Cerebellar cortex (tissue), 1 donor: ENCODE results near the gene PGGHG.
"Not testable (repeated sequence)": the region's sequence is repeated elsewhere in the genome, so short reads cannot be mapped to it uniquely, and the experiment has no call there.

Experiments
- DNase-seq: peaks from one replicate; pipeline ENCODE4 v3.0.0-alpha.2; 2015; ENCODE audit warnings: low spot score

PGGHG gene

DNA sequence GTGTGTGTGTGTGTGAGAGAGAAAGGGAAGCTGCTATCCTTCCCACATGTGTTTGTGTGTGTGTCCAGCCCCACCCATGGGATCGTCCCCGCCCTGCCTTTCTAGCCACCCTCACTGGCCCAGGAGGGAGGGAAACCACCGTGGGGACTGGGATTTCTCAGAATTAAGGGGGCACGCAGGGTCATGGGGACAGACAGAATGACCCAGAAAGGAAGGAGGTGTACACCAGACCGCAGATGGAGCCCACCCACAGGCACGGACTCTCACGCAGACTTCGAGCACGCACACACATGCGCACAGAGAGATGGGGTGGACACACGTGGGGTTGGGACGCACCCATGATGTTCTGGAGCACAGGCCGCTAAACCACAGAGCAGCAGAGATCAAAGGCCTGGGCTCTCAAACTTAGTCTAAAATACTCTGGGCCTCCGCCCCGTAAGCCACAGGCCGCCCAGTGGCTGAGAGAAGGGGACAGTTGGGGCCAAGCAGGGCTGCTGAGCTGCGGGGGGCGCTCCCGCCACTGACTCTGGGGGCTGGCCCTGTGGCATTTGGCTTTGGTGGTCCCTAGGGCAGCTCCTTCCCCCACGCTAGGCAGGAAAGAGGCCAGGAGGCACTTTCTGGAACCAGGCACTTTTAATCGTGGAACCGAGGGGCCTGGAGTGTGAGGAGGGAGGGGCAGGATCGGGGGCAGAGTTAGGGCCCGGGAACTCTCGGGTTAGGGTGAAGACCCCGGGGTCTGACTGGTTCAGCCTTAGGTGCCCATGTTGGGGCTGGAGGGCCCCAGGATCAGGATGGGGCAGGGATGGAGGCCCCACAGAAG is 8.9 kb downstream of the PGGHG start:
- no peak for DNase-seq

DNA sequence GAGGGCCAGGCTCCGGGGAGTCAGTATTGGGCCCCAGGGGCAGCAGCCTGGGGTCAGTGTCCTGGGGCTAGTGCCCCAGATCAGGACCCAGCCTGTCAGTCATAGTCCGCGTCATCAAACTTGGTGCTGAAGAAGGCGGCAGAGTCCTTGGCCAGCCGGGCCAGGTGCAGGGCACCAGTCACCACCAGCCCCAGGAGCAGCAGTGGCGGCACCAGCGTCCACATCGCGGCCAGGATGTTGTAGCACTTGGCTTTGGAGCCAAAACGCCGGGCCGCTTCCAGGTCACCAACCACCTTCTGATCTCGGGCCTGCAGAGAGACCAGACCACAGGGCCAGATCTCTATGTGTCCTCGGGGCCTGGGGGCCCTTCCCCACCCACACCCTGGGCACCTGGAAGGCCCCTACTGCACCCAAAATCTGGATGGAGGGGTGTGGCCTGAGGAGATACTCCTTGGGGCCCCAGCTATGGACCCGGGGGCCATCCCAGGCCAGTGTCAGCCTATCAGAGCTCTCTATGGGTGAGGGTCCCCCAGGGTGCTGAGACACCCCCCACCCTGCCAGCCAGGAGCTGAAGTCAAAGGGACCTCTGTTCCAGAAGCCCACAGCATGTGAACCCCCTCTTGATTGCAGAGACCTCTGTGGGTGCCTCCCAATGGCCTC is 9.6 kb downstream of the PGGHG start:
- DNase-seq: no peak

DNA sequence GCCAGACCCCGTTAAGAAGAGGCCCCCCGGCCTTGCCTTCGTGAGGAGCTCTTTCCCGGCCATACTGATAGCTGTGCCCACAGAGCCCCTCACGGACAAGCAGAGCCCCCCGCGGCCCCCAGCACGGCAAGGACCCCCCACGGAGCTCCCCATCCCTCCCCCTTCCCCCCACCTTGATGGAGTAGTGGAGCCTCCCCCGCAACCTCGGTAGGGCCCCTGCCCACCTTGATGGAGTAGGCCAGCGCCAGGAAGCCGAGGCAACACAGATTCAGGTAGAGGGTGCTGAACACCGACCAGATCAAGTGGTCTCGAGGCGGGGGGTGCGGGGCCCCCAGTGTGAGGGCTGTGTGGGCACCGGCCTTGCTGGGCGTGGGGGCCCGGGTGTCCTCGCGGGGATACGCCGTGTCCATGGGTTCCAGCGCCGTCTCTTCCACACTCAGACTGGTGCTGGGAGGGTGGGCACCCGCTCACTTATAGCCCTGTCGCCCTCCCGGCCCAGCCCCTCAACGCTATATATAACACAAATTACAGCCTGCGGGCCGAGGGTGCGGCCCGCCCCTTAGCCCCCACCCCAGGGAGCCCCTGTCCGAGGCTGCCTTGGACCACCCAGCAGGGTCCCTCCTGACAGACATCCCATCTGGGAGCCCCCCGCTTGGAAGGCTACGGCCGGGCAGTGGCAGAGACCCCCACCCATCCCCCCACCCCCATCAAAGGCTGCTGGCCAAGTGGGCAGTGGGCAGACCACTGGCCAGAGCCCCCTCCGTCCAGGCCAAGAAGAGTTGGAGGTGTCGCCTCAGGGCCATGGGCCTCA is 10.4 kb downstream of the PGGHG start, which contains the start of gene IFITM5:
Gene IFITM5, minus strand, starts transcription at position 446 of the 811 bp plus-strand sequence. Its CDS starts 36 bp downstream, at position 410.
- DNase-seq: no peak

DNA sequence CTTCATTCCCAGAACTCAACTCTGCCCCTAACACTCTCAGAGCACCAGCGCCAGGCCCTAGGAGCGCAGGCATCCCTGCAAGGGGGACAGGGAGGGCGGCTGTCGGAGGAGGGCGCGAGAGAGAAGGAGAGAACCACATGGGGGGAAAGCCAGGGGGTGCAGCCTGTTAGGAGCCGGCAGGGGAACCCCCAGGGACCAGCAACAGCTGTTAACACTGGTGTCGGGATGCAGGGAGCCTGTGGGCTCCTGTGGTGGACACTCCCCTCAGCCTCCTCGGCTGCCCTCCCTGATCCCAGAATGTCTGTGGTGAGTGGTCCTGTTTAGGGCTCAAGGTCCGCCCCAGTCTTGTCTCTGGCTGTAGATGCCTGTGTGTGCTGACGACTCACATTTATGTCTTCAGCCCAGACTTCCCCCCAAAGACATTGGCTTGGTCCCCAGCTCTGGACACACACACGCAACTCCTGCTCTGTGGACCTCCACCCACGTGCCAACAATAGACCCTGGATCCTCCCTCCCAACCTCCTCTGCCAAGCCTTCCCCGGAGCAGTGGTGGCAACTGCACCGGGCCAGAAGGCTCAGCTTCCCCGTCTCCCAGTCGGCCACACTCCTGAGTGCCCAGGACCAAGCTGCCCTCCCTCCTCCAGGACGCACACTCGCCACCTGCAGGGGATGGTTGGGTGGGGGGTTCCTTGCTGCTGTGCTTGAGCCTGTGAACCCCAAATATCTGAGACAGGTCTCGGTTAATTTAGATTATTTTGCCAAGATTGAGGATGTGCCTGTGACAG is 11.2 kb downstream of the PGGHG start:
- no peak for DNase-seq

DNA sequence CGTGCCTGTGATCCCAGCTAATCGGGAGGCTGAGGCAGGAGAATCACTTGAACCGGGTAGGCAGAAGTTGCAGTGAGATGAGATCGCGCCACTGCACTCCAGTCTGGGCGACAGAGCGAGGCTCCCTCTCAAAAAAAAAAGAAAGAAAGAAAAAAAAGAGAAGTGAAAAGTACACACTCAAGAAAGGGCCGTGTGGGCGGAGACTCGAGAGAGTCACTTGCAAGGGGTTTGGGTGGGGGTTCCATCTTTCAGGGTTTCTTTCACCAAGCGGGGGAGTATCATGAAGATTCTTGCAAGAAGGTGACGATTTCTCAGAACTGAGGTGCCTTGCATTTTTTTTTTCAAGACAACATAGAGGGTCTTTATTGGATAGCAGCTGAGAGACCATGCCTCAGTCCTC is 14.4 kb downstream of the PGGHG start:
- DNase-seq: no peak

DNA sequence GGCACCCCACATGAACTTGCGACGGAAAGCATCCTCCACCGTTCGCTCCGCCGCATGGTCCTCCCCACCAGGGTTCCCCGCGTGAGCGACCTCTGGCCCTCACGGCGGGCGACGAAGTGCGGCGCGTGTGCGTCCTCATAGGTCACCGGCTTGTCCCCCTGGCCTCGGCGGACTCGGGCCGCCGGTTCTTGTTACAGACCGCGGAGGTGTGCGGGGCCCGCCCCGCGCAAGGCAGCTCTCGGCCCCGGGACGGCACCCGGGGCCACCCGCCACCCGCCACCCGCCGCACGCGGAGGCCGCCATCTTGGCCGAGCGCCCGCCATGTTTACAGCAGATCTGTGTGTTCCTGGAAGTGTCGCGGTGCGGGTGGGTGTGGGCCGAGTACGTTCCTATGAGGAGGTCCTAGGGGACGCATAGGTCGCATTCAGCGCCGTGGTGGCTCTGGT is 15.2 kb downstream of the PGGHG start:
- no peak for DNase-seq

DNA sequence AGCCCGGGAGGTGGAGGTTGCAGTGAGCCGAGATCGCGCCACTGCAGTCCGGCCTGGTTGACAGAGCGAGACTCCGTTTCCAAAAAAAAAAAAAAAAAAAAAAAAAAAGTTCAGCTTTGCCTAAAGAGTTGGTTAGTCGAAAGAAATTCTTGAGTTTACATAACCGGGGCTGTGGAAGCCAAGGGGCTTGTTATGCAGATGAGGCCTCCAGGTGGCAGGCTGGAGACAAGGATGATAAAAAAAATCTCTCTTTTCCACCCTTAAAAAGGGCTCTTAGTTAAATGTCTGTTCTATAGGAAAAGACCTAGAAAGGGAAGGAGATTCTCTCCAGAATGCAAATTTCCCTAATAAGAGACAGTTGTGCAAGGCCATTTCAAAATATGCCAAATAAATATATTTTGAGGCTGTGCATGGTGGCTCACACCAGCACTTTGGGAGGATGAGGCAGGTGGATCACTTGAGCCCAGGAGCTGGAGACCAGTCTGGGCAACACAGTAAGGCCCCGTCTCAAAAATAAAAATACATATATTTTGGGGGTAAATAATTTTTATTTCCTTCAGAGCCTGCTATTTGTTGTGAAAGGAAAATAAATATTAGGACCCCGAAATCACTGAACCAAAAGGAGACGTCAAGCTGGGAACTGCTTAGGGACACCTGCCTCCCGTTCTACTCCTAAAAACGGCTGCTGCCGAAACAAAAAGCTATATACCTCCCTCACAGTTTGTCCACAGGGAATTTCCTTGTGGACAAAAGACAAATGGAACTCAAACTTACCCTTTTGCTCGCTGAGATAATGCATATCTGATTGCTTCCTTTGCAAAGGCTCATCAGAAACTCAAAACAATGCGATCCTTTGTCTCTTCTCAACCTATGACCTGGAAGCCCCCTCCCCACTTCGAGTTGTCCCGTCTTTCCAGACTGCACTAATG is 16.3 kb downstream of the PGGHG start:
- peak; percentile 73 for DNase-seq

DNA sequence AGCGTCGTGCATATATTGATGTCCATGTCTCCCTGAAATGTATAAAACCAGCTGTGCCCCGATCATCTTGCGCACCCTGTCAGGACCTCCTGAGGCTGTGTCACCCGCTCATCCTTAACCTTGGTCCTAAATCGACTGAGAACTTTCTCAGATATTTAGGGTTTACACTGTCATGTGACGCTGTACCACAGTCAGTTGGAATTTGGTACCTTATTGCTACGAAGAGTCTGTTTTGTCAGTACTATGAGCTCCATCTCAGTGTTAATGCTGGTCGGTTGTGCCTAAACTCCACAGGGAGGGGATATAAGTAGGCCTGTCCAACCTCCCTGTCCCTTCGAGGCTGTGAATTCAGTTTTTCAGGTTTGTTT is 16.9 kb downstream of the PGGHG start:
- DNase-seq: no peak

DNA sequence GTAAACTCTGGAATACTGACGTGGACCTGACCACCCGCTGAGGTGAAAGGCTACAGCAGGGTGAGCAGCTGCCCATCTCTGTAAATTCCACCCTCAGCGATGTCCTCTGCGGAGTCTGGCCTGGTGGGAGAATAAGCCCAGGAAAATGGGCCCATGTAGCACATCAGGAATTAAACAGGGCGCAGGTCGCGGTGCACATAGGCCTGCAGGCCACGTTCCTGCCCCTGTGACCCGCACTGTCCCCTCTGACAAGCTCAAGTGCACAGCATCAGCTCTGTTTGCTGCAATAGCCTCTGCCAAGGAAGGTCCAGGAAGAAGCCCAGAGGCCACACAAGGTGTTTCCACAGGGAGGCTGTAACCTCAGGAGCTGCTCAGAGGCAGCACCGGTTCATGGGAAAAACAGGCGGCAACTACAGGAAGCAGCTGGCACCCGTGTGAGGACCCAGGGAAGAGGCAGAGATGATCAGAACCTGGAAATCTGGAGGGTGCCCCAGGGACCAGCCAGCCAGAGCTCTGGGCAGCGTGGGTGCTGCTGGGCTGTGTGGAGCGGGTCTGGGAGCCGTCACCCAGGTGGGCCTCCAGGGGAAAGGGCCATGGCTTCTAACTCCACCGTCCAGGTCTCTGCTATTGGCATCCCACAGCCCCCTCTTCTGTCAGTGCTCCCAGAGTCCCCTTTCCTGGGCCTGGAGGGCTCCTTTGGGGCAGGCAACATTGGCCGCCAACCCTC is 17.9 kb downstream of the PGGHG start:
- no peak for DNase-seq

DNA sequence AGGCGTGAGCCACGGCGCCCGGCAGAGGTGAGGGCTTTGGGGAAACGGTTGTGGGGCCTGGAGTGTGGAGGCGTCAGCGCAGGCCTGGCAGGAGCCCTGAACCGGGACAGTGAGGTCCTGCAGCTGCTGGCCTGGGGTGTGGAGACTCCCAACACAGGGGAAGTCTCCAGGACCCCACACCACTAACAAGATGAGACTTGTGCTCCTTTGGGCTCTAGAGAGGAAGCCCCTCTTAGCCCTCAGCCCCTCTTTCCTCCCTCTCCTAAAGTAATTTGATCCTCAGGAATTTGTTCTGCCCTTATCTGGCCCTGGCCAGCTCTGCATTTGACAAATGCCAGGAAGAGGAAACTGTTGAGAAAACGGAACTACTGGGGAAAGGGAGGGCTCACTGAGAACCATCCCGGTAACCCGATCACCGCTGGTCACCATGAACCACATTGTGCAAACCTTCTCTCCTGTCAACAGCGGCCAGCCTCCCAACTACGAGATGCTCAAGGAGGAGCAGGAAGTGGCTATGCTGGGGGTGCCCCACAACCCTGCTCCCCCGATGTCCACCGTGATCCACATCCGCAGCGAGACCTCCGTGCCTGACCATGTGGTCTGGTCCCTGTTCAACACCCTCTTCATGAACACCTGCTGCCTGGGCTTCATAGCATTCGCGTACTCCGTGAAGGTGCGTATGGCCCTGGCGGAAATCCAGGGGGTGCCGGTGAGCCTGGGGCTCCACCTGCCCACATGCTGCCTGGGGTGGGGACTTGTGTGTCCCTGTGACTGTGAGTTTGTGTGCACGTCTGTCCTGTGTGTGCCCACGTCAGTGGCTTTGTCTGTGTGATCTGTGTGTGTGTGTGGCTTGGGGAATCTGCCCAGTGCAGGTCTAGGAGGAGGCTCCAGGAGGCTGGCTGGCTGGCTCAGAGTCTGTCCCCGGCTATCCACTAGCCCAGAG is 19.1 kb downstream of the PGGHG start, which contains the start of gene IFITM2:
Gene IFITM2, plus strand, starts transcription at position 51 of the 943 bp plus-strand sequence. Its CDS starts 377 bp downstream, at position 428.
- DNase-seq: not testable (repeated sequence)

DNA sequence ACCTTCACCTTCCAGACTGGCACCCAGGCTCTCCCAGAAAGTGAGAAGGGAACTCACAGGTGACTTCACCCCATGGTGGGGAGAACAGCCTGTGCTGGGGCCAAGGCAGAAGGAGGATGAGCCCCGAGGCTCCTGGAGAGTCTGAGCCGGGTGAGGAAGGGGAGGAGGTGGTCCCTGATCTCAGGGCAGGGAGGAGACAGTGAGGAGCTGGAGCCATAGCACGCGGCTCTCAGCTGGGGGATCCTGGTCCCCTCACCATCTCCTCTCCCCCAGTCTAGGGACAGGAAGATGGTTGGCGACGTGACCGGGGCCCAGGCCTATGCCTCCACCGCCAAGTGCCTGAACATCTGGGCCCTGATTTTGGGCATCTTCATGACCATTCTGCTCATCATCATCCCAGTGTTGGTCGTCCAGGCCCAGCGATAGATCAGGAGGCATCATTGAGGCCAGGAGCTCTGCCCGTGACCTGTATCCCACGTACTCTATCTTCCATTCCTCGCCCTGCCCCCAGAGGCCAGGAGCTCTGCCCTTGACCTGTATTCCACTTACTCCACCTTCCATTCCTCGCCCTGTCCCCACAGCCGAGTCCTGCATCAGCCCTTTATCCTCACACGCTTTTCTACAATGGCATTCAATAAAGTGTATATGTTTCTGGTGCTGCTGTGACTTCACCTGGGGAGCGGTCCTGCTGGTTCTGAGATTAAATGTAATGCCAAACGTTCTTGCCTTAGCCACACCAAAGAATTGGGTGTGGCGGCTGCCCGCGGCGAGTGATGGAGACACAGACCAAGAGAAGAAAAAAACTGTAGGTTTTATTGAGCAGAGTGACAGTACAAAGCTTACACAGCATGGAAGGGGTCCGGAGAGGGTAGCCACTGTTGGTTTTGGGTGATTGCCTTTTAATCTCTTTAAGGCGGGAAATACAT is 20.1 kb downstream of the PGGHG start:
- DNase-seq: not testable (repeated sequence)

DNA sequence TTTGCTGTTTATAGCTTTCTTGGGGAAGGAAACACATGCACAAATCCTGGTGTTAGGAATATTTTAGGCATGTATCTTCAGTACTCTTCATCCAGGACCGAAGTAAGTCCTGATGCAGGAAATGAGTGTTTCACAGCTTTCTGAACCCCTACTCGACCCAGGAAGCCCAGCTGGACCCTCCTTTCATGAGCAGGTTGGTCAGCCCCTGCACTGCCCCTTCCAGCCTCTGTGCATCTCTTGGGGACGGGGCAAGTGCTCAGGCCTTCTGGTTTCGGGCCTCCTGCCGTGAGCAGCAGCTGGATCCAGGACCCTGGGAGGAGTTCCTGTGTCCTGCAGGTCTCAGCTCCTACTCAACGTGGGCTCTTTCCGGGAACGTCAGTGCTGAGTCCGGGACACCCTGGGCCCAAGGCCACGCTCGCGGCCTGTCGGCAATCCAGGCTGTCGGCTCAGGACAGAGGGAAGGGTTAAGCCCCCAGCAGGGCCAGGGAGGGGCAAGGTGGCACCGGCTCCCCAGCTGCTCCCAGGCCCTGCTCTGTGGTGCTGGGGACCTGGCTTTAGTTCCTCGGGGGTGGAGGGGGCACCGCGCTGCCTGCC is 21.1 kb downstream of the PGGHG start:
- DNase-seq: not testable (repeated sequence)

DNA sequence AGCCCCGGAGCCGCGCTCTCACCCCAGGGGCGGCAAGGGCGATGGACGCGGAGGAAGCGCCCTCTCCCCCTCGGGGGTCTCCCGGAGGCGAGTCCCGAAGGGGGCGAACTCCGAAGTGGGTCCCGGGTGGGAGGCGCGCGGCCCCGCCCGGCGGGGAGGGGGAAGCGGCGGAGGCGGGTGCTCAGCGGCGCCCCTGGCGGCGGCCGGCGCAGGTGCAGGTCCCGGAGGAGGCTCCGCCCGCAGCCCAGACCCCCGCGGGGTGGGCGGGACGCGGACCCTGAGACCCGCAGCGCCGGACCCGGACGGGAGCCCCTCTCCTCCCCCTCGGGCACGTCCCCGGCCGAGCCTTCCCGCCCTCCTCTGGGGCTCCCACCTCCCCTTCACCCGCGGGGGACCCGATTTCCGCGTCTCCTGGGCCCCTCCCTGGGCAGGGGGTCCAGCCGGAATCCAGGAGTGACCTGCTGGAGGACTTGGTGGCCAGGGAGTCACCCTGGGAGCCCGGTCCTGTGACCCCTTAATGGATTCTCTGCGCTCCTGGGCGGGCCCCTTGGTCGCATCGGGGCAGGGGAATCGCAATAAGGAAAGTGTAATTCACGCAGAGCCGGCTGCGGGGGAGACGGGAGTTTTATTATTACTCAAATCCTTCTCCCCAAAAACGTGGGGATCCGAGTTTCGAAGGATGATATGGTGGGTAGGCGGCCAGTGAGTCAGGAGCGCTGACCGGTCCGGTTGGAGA is 22.3 kb downstream of the PGGHG start:
- DNase-seq: not testable (repeated sequence)

DNA sequence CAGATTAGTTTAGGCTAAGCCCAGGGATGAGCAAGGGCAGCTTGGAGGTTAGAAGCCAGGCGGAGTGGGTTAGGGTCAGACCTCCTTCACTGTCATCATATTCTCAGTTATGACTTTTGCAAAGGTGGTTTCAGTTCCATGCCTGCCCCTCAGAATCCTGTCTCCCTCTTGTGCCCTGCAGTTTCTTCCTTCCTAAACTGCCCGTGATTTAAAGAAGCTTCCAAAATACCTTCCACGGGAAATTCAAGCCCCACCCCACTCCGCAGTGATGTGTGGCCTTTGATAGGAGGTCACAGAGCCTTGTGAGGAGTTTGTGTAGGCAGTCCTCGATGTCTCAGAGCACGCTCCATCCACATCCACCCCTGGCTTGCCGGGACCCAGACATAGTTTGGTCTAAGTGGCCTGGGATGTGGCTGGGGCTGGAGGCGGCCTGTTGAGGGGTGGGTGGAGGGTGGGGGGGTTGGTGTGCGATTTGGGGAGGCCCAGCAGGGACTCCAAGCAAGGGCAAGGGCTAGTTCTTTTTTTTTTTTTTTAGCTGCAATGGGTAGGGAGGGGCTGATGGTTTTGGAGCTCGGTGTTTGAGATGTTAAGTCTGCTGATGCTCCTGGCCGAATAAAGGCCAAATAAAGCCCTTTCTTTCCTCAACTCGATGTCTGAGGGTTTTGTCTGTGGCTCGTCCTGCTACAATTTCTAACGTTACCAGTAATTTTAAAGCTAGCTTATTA is 23.3 kb downstream of the PGGHG start:
- DNase-seq: no peak

DNA sequence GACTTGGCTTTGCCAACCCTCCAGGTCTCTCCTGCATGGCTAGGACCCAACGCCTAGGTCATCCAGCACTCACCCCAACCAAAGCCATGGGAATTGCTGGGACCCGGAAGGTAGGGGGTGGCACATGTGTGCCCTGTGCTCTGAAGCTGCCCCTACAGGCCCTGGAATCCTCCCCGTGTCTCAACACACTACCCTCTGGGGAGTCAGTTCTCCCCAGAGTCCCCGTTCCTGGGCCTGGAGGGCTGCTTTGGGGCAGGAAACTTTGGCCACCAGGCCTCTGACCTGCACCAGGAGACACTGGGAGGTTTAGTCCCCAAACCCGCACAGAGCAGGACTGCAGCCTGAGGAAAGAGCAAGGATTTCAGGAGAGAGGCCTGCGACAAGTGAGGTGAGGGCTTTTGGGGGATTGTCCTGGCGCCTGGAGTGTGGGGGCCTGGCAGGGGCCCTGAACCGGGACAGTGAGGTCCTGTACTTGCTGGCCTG is 24.4 kb downstream of the PGGHG start:
- DNase-seq: peak; percentile 36
